B cell (primary cell): ENCODE results near the gene TMEM14B.

Experiments
- CTCF ChIP-seq: fragments of 200-600 bp; IDR thresholded peaks from one replicate; pipeline ENCODE4 v1.8.0; 2022; ENCODE audit warnings: antibody characterized with exemption, mild to moderate bottlenecking
- EZH2 ChIP-seq: IDR thresholded peaks from 2 replicates; pipeline ENCODE4 v1.6.1; 2012; ENCODE audit warnings: borderline replicate concordance, low read depth, mild to moderate bottlenecking, moderate library complexity, low read length; ENCODE audit not compliant: insufficient read depth, poor library complexity, severe bottlenecking

- no peak for TF ChIP-seq EZH2
- no peak for TF ChIP-seq CTCF
Measured at GRCh38 chr6:10794239-10794638, 46.6 kb downstream of the TMEM14B start.
